ENCODE results near the gene TNFSF10.

- TF ChIP-seq, protein P1, sequence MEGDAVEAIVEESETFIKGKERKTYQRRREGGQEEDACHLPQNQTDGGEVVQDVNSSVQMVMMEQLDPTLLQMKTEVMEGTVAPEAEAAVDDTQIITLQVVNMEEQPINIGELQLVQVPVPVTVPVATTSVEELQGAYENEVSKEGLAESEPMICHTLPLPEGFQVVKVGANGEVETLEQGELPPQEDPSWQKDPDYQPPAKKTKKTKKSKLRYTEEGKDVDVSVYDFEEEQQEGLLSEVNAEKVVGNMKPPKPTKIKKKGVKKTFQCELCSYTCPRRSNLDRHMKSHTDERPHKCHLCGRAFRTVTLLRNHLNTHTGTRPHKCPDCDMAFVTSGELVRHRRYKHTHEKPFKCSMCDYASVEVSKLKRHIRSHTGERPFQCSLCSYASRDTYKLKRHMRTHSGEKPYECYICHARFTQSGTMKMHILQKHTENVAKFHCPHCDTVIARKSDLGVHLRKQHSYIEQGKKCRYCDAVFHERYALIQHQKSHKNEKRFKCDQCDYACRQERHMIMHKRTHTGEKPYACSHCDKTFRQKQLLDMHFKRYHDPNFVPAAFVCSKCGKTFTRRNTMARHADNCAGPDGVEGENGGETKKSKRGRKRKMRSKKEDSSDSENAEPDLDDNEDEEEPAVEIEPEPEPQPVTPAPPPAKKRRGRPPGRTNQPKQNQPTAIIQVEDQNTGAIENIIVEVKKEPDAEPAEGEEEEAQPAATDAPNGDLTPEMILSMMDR (IDR thresholded peaks at IDR 0.05 in 2 of 3, conservative IDR thresholded peaks at IDR 0.05 in 1 of 3; ENCODE audit: control insufficient read depth in 2 of 3, extremely low read depth in 1 of 3, insufficient read depth in 1 of 3, low read depth in 3 of 3, low read length in 3 of 3): no peak
- no peak for TF ChIP-seq KAT2A (conservative IDR thresholded peaks at IDR 0.05; ENCODE audit: control insufficient read depth, low read depth, low read length)
- no peak for TF ChIP-seq POLR2AphosphoS5 (IDR thresholded peaks at IDR 0.05; ENCODE audit: low read length)
- no peak for TF ChIP-seq CREM (IDR thresholded peaks at IDR 0.05; ENCODE audit: low read depth)
- TF ChIP-seq REST (IDR thresholded peaks at IDR 0.05; ENCODE audit: low read depth, low read length): no peak
- TF ChIP-seq POLR2A (IDR thresholded peaks at IDR 0.05; ENCODE audit: low read depth, low read length): no peak
- no peak for TF ChIP-seq YY1 (IDR thresholded peaks at IDR 0.05; ENCODE audit: low read depth, low read length)
- TF ChIP-seq HDAC2 (IDR thresholded peaks at IDR 0.05): no peak
- no peak for TF ChIP-seq EP300 (IDR thresholded peaks at IDR 0.05; ENCODE audit: borderline replicate concordance in 1 of 2, control insufficient read depth in 1 of 2, low read depth in 2 of 2, low read length in 2 of 2)
Observed at GRCh38 chr3:172561897-172562640, 38.8 kb upstream of the TNFSF10 start.

Measured in GM12878 (cell line).